ENCODE measurements around the gene KLHL28. TPM values are rescaled to one million over a fixed set of nuclear protein-coding genes. Genes with fewer than 3 reads are reported as not detected.

The KLHL28 gene
- total RNA-seq, 1 experiment from 2014 or later, result 11.2 TPM

- Histone ChIP-seq H3K36me3 (ENCODE audit: control insufficient read depth in 1 of 2, insufficient read depth in 2 of 2, low read length in 2 of 2) (peaks cover 4 to 15% of the 10 kb centered on the region in 2 experiments; a peak in 2 of 4 replicates), H3K9ac (ENCODE audit: low read length) (no peak overlapping the region), H3K4me3 (replicated peaks in 1 of 2; ENCODE audit: low read depth in 1 of 2, low read length in 2 of 2) (no peak overlapping the region), H3K9me3 (ENCODE audit: control insufficient read depth in 1 of 2, insufficient read depth in 1 of 2, low read depth in 1 of 2, low read length in 2 of 2) (no peaks in the 10 kb centered on the region), H3K27me3 (ENCODE audit: insufficient read depth, low read length) (no peaks in the 10 kb centered on the region), H4K20me1 (ENCODE audit: insufficient read depth) (no peaks in the 10 kb centered on the region), H3K4me2 (ENCODE audit: low read length) (no peak overlapping the region), H2AFZ (ENCODE audit: low read depth, low read length, poor library complexity, severe bottlenecking) (no peak overlapping the region), H3K4me1 (ENCODE audit: control insufficient read depth in 1 of 2, insufficient read depth in 2 of 2, low read length in 2 of 2) (no peaks in the 10 kb centered on the region), H3K9me2 (ENCODE audit: insufficient read depth) (no peaks in the 10 kb centered on the region), H3K79me2 (ENCODE audit: insufficient read depth, low read length) (0 out of 2 replicates have a peak, but pooled peaks cover 3% of the 10 kb centered on the region), H3K27ac (ENCODE audit: low read depth, low read length) (no peak overlapping the region)
- no peak for TF ChIP-seq EGR1 (IDR thresholded peaks at IDR 0.05; ENCODE audit: low read depth)
- ATAC-seq (no peak), DNase-seq (ENCODE audit: low read depth, low spot score) (no peak)
- CTCF ChIA-PET, result no interaction called here
- no TSS peak for BruUV-seq (replicated peaks)
- intact Hi-C loops (cut with micrococcal nuclease), result no loop called here
- POLR2A ChIA-PET, result no interaction called here
- RAD21 ChIA-PET (ENCODE audit: low non-redundant PET in 1 of 2, low total read pairs in 2 of 2, uncharacterized antibody in 2 of 2, unreplicated experiment in 2 of 2), result no interaction called here
Observed at GRCh38 chr14:44941591-44941990, 20.2 kb downstream of the KLHL28 start.

GRCh38 chr14:44940944-44941343 is 20.8 kb downstream of the KLHL28 start:
- ChIA-PET POLR2A (no interaction called here), CTCF (no interaction called here), RAD21 (ENCODE audit: low non-redundant PET in 1 of 2, low total read pairs in 2 of 2, uncharacterized antibody in 2 of 2, unreplicated experiment in 2 of 2) (no interaction called here)
- Histone ChIP-seq H3K9ac (ENCODE audit: low read length) (no peak overlapping the region), H3K9me3 (ENCODE audit: control insufficient read depth in 1 of 2, insufficient read depth in 1 of 2, low read depth in 1 of 2, low read length in 2 of 2) (no peaks in the 10 kb centered on the region), H3K27me3 (ENCODE audit: insufficient read depth, low read length) (no peaks in the 10 kb centered on the region), H3K36me3 (ENCODE audit: control insufficient read depth in 1 of 2, insufficient read depth in 2 of 2, low read length in 2 of 2) (peaks cover 4 to 15% of the 10 kb centered on the region in 2 experiments; a peak in 2 of 4 replicates), H3K4me1 (ENCODE audit: control insufficient read depth in 1 of 2, insufficient read depth in 2 of 2, low read length in 2 of 2) (no peaks in the 10 kb centered on the region), H3K4me3 (replicated peaks in 1 of 2; ENCODE audit: low read depth in 1 of 2, low read length in 2 of 2) (no peak overlapping the region), H3K4me2 (ENCODE audit: low read length) (no peak overlapping the region), H3K9me2 (ENCODE audit: insufficient read depth) (no peaks in the 10 kb centered on the region), H2AFZ (ENCODE audit: low read depth, low read length, poor library complexity, severe bottlenecking) (no peak overlapping the region), H4K20me1 (ENCODE audit: insufficient read depth) (no peaks in the 10 kb centered on the region), H3K27ac (ENCODE audit: low read depth, low read length) (no peak overlapping the region), H3K79me2 (ENCODE audit: insufficient read depth, low read length) (0 out of 2 replicates have a peak, but pooled peaks cover 3% of the 10 kb centered on the region)
- no peak for ATAC-seq
- TF ChIP-seq REST (IDR thresholded peaks at IDR 0.05; ENCODE audit: low read depth) (no peak), ZNF274 (IDR thresholded peaks at IDR 0.05; ENCODE audit: low read depth, low read length) (no peak), ELF1 (IDR thresholded peaks at IDR 0.05; ENCODE audit: borderline replicate concordance, low read depth) (no peak), JUND (IDR thresholded peaks at IDR 0.05) (no peak), CTCF (IDR thresholded peaks at IDR 0.05 in 2 of 3, conservative IDR thresholded peaks at IDR 0.05 in 1 of 3; ENCODE audit: borderline replicate concordance in 1 of 3, insufficient read depth in 1 of 3, low read depth in 2 of 3, low read length in 2 of 3) (no peak), ATF3 (IDR thresholded peaks at IDR 0.05) (no peak), RAD21 (IDR thresholded peaks at IDR 0.05; ENCODE audit: low read depth) (no peak)
- no TSS peak for BruUV-seq (replicated peaks)
- intact Hi-C loops (cut with micrococcal nuclease), result no loop called here
- no peak for DNase-seq (ENCODE audit: low read depth, low spot score)
